HFFc6 (cell line): ENCODE results near the gene MARK4. TPM values are rescaled to one million over a fixed set of nuclear protein-coding genes. Genes with fewer than 3 reads are reported as not detected.

Experiments used
- DNase-seq: peaks from one replicate; pipeline ENCODE4 v3.0.0-alpha.2; 2018
- H3K27ac Mint-ChIP-seq: 2 replicates; pipeline ENCODE4 v1.8.0; 2020; ENCODE audit warnings: mild to moderate bottlenecking, mixed read lengths
- H3K27me3 Mint-ChIP-seq: 2 replicates; pipeline ENCODE4 v1.8.0; 2021; ENCODE audit warnings: mild to moderate bottlenecking, moderate library complexity, mixed read lengths; ENCODE audit not compliant: insufficient read depth
- H3K36me3 Mint-ChIP-seq: 2 replicates; pipeline ENCODE4 v1.8.0; 2021; ENCODE audit warnings: low read depth, mixed read lengths
- H3K4me1 Mint-ChIP-seq: 2 replicates; pipeline ENCODE4 v1.8.0; 2020; ENCODE audit warnings: low read depth, mixed read lengths
- H3K4me3 Mint-ChIP-seq: 2 replicates; pipeline ENCODE4 v1.8.0; 2020; ENCODE audit warnings: mild to moderate bottlenecking, moderate library complexity, mixed read lengths
- H3K9me3 Mint-ChIP-seq: 2 replicates; pipeline ENCODE4 v1.8.0; 2020; ENCODE audit warnings: mild to moderate bottlenecking, mixed read lengths
- CTCF ChIP-seq: fragments of 200-600 bp; sonication (generic); IDR thresholded peaks from 2 replicates; pipeline ENCODE4 v1.5.0; 2021; ENCODE audit warnings: antibody characterized with exemption, mild to moderate bottlenecking
- total RNA-seq, 6 experiments: library from RNA; stranded (reverse); fragmentation: NEBNext Ultra II Directional; extraction: Animal tissue kit (Norgen Biotek cat#: 25700); gene quantifications; 2 replicates in 1 of 6; 3 replicates in 5 of 6; pipeline ENCODE4 v1.2.3, GENCODE V29; 2021

Gene MARK4
- total RNA-seq, 6 experiments from 2014 or later = 38.9 to 46.0 (median 44.2) TPM

- Mint-ChIP-seq H3K27me3 (peaks cover 2% of the 10 kb centered on the region), H3K4me3 (no peak overlapping the region), H3K27ac (no peak overlapping the region), H3K4me1 (no peaks in the 10 kb centered on the region), H3K36me3 (peaks cover 9% of the 10 kb centered on the region), H3K9me3 (no peaks in the 10 kb centered on the region)
- no peak for DNase-seq
- no peak for TF ChIP-seq CTCF
These were observed 93.8 kb downstream of the MARK4 start for GRCh38 chr19:45344621-45345505.

DNA sequence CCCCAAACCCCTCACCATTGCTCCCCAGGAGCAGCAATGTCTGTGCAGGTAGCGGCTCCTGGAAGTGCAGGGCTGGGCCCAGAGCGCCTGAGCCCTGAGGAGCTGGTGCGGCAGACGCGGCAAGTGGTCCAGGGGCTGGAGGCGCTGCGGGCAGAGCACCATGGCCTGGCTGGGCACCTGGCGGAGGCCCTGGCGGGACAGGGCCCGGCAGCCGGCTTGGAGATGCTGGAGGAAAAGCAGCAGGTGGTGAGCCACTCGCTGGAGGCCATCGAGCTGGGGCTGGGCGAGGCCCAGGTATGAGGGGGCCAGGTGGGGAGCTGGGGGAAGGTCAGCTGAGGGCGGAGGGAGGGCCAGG lies 94.4 kb downstream of the MARK4 start:
- Mint-ChIP-seq H3K36me3 (peaks cover 13% of the 10 kb centered on the region), H3K9me3 (no peaks in the 10 kb centered on the region), H3K27ac (no peak overlapping the region), H3K27me3 (no peaks in the 10 kb centered on the region; the same call in none of the 2 replicates), H3K4me3 (no peak overlapping the region), H3K4me1 (no peaks in the 10 kb centered on the region)
- DNase-seq = no peak
- no peak for TF ChIP-seq CTCF

DNA sequence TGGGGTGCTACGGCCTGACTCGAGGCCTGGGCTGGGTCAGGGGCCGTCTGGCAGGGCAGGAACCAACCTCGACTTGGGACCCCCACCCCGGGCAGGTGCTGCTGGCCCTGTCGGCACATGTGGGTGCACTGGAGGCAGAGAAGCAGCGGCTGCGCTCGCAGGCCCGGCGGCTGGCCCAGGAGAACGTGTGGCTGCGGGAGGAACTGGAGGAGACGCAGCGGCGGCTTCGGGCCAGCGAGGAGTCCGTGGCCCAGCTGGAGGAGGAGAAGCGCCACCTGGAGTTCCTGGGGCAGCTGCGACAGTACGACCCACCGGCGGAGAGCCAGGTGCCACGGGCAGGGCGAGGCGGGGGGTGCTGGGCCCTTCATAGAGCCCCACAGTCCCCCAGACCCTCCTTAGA lies 95.4 kb downstream of the MARK4 start:
- Mint-ChIP-seq H3K4me1 (no peaks in the 10 kb centered on the region), H3K9me3 (no peaks in the 10 kb centered on the region), H3K4me3 (no peak overlapping the region), H3K27me3 (peaks cover 2% of the 10 kb centered on the region), H3K36me3 (peaks cover 13% of the 10 kb centered on the region), H3K27ac (no peak overlapping the region)
- TF ChIP-seq CTCF = no peak
- DNase-seq = no peak

- Mint-ChIP-seq H3K36me3 (peaks cover 13% of the 10 kb centered on the region), H3K9me3 (no peaks in the 10 kb centered on the region), H3K4me1 (no peaks in the 10 kb centered on the region), H3K27ac (no peak overlapping the region), H3K27me3 (peaks cover 2% of the 10 kb centered on the region), H3K4me3 (no peak overlapping the region)
- DNase-seq = no peak
- TF ChIP-seq CTCF = no peak
These were observed 96.7 kb downstream of the MARK4 start for GRCh38 chr19:45347570-45348366.

GRCh38 chr19:45348367-45349125 lies 97.5 kb downstream of the MARK4 start:
- H3K36me3 Mint-ChIP-seq = peaks cover 17% of the 10 kb centered on the region
- no peak for TF ChIP-seq CTCF
- no peak overlapping the region for H3K27ac Mint-ChIP-seq
- no peaks in the 10 kb centered on the region for H3K4me1 Mint-ChIP-seq
- no peaks in the 10 kb centered on the region for H3K9me3 Mint-ChIP-seq
- peaks cover 2% of the 10 kb centered on the region for H3K27me3 Mint-ChIP-seq
- DNase-seq = no peak
- no peak overlapping the region for H3K4me3 Mint-ChIP-seq
